Measurements from ENCODE around the gene PHLDA2. TPM values are rescaled to one million over a fixed set of nuclear protein-coding genes. Genes with fewer than 3 reads are reported as not detected.

PHLDA2 gene
- total and polyA plus RNA-seq, 8 donors: 0.16 to 9.0 (median 2.6) TPM

GRCh38 chr11:2921742-2922493, 7.3 kb downstream of the PHLDA2 start:
- DNase-seq (peak in 2 of 6 donors; percentile 27 to 74), FAIRE-seq (no peak)

GRCh38 chr11:2921261-2921660, 8.0 kb downstream of the PHLDA2 start:
- H3K4me3 ChIP-seq: no peak overlapping the region
- intact Hi-C loops (cut with DNase I): no loop called here

More at GRCh38 chr11:2921742-2922493, 7.3 kb downstream of the PHLDA2 start:
- Histone ChIP-seq H3K4me1 (no peaks in the 10 kb centered on the region), H3K9me3 (no peaks in the 10 kb centered on the region), H3K27me3 (no peaks in the 10 kb centered on the region), H3K27ac (no peak overlapping the region), H3K36me3 (no peaks in the 10 kb centered on the region), H3K4me3 (no peak overlapping the region)
- no peak for ATAC-seq
- TF ChIP-seq CTCF (IDR thresholded peaks at IDR 0.05): no peak
- intact Hi-C loops (cut with DNase I): no loop called here
- 83 to 89% methylated on average over 26 to 28 of the region's 29 CpGs for WGBS, 2 donors

GRCh38 chr11:2920343-2920742, 8.9 kb downstream of the PHLDA2 start:
- TF ChIP-seq CTCF (IDR thresholded peaks at IDR 0.05): no peak
- H3K27ac ChIP-seq: no peak overlapping the region
- H3K9me3 ChIP-seq: no peaks in the 10 kb centered on the region
- no peaks in the 10 kb centered on the region for H3K27me3 ChIP-seq
- H3K4me1 ChIP-seq: no peaks in the 10 kb centered on the region
- ATAC-seq (no peak), FAIRE-seq (no peak), DNase-seq (peak in 2 of 6 donors; percentile 19 to 50)
- intact Hi-C loops (cut with DNase I): no loop called here
- WGBS, 2 donors: 88 to 97% methylated on average over 12 of the region's 12 CpGs
- no peak overlapping the region for H3K4me3 ChIP-seq
- H3K36me3 ChIP-seq: no peaks in the 10 kb centered on the region

More at GRCh38 chr11:2921261-2921660, 8.0 kb downstream of the PHLDA2 start:
- Histone ChIP-seq H3K27me3 (no peaks in the 10 kb centered on the region), H3K9me3 (no peaks in the 10 kb centered on the region), H3K36me3 (no peaks in the 10 kb centered on the region), H3K27ac (no peak overlapping the region), H3K4me1 (no peaks in the 10 kb centered on the region)
- TF ChIP-seq CTCF (IDR thresholded peaks at IDR 0.05): no peak
- FAIRE-seq (no peak), ATAC-seq (no peak), DNase-seq (peak in 2 of 6 donors; percentile 26 to 53)
- 92 to 95% methylated on average over 7 to 13 of the region's 16 CpGs for WGBS, 2 donors

GRCh38 chr11:2919837-2920236, 9.4 kb downstream of the PHLDA2 start:
- no peaks in the 10 kb centered on the region for H3K4me1 ChIP-seq
- H3K36me3 ChIP-seq: no peaks in the 10 kb centered on the region
- ATAC-seq: no peak
- no peak overlapping the region for H3K4me3 ChIP-seq
- intact Hi-C loops (cut with DNase I): no loop called here
- no peak overlapping the region for H3K27ac ChIP-seq
- no peaks in the 10 kb centered on the region for H3K27me3 ChIP-seq
- no peak for FAIRE-seq
- peak in 2 of 6 donors; percentile 30 to 47 for DNase-seq
- WGBS, 2 donors: 80 to 92% methylated on average over 13 of the region's 13 CpGs
- TF ChIP-seq CTCF (IDR thresholded peaks at IDR 0.05): no peak
- H3K9me3 ChIP-seq: no peaks in the 10 kb centered on the region

GRCh38 chr11:2919188-2919587, 10.0 kb downstream of the PHLDA2 start:
- no peak for ATAC-seq
- H3K27ac ChIP-seq: no peak overlapping the region
- WGBS, 2 donors: 79 to 85% methylated on average over 9 of the region's 9 CpGs
- H3K27me3 ChIP-seq: no peaks in the 10 kb centered on the region
- H3K4me1 ChIP-seq: no peaks in the 10 kb centered on the region
- TF ChIP-seq CTCF (IDR thresholded peaks at IDR 0.05): no peak
- no peak for FAIRE-seq
- H3K9me3 ChIP-seq: no peaks in the 10 kb centered on the region
- no peaks in the 10 kb centered on the region for H3K36me3 ChIP-seq
- intact Hi-C loops (cut with DNase I): no loop called here
- DNase-seq: peak in 2 of 6 donors; percentile 47 to 56
- H3K4me3 ChIP-seq: no peak overlapping the region
